ENCODE data around the gene CIROP.

Gene CIROP, protein sequence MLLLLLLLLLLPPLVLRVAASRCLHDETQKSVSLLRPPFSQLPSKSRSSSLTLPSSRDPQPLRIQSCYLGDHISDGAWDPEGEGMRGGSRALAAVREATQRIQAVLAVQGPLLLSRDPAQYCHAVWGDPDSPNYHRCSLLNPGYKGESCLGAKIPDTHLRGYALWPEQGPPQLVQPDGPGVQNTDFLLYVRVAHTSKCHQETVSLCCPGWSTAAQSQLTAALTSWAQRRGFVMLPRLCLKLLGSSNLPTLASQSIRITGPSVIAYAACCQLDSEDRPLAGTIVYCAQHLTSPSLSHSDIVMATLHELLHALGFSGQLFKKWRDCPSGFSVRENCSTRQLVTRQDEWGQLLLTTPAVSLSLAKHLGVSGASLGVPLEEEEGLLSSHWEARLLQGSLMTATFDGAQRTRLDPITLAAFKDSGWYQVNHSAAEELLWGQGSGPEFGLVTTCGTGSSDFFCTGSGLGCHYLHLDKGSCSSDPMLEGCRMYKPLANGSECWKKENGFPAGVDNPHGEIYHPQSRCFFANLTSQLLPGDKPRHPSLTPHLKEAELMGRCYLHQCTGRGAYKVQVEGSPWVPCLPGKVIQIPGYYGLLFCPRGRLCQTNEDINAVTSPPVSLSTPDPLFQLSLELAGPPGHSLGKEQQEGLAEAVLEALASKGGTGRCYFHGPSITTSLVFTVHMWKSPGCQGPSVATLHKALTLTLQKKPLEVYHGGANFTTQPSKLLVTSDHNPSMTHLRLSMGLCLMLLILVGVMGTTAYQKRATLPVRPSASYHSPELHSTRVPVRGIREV

DNA sequence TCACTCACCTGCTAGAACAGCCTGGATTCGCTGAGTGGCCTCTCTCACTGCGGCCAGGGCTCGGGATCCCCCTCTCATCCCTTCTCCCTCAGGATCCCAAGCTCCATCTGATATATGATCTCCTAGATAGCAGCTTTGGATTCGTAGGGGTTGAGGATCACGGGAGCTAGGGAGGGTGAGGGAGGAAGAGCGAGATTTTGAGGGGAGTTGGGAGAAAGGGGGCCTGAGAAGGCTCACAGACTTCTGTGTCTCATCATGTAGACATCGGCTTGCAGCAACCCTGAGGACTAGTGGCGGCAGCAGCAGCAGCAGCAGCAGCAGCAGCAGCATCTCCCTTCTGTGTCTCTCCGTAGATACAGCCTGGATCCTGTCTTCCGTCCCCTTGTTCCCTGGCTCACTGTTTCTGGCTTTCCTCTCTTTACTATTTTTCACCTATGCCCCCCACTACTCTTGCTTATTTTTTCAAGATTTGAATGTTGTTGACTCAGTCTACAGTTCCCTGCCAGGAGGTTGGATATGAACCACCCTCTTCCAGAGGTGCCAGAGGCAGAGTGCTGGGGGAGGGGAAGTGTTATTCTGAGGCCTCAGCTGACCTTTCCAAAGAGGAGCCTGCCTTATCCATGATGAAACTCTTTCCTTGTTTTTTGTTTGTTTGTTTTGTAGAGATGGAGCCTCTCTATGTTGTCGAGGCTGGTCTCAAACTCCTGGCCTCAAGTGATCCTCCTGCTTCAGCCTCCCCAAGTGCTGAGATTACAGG lies at the start of gene CIROP:
Gene CIROP, minus strand, starts transcription at position 399 of the 757 bp plus-strand sequence. Its CDS starts 69 bp downstream, at position 330.
- H3K4me3 ChIP-seq (ENCODE audit: low read depth, low read length) = no peak within 1 kb of the TSS
- DNase-seq (ENCODE audit: low read depth) = no peak
- in situ Hi-C loops (cut with HindIII; ENCODE audit: low sequenced_read_pairs) = no loop called here
- TF ChIP-seq, protein P1, sequence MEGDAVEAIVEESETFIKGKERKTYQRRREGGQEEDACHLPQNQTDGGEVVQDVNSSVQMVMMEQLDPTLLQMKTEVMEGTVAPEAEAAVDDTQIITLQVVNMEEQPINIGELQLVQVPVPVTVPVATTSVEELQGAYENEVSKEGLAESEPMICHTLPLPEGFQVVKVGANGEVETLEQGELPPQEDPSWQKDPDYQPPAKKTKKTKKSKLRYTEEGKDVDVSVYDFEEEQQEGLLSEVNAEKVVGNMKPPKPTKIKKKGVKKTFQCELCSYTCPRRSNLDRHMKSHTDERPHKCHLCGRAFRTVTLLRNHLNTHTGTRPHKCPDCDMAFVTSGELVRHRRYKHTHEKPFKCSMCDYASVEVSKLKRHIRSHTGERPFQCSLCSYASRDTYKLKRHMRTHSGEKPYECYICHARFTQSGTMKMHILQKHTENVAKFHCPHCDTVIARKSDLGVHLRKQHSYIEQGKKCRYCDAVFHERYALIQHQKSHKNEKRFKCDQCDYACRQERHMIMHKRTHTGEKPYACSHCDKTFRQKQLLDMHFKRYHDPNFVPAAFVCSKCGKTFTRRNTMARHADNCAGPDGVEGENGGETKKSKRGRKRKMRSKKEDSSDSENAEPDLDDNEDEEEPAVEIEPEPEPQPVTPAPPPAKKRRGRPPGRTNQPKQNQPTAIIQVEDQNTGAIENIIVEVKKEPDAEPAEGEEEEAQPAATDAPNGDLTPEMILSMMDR (IDR thresholded peaks at IDR 0.05; ENCODE audit: low read depth, low read length, missing control alignments) = no peak

DNA sequence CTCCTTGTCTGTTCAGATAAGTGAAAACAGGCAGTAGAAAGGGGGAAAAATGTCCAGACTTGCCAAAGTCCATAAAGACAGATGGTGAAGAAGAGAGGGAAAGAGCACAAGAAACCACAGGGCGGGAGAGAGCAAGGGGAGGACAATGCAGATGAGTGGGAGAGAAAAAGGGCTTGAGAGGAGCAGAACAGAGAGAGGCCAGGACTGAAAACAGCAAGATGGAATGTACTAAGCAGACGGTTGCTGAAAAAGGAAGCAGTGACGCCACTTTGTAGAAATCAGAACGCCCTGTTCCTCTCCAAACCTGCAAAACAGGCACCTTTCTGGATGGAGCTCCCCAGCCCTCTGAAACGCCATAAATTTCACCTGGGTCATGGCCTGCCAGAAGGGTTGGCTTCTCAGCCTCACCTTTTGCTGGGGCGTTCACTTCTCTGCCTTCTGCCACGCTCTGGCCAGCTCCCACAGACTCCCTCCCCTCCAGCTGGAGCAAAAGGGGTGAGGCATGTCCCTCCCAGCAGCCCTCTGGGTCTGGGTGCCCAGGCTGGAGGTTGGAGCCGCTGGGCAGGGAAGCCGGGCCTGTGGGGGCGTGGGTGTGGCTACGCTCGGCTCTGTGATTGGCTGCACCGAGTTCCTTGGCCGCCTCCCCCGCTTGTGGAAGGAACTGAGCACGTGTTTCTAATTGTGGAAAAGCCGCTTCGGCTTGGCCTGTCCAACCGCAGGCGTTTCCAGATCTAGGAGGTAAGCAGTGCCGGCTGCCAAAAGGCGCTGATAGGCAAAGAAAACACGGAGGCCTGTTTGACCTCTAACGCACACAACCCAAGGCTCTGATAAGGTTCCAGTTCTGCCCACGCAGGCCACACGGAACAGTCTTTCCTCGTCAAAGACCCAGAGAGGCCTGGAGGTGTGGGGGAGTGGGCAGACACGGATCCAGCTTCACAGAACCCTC lies 49.3 kb upstream of the CIROP start:
- no peak for DNase-seq (ENCODE audit: low read depth)
- TF ChIP-seq, protein P1 (IDR thresholded peaks at IDR 0.05; ENCODE audit: low read depth, low read length, missing control alignments) = no peak
- in situ Hi-C loops (cut with HindIII; ENCODE audit: low sequenced_read_pairs) = no loop called here
- H3K4me3 ChIP-seq (ENCODE audit: low read depth, low read length) = no peak overlapping the region

DNA sequence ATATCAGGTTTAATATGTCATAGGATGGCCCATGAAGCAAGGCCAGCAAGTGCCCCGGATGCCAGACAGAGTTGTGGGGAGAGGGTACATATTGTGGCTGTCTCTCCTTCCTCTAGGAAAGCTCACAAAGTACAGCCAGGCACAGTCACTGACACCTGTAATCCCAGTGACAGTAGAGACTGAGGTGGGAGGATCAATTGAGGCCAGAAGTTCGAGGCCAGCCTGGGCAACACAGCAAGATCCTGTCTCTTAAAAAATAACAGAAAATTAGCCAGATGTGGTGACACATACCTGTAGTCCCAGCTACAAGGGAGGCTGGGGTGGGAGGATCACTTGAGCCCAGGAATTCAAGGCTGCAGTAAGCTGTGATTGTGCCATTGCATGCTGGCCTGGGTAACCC lies 46.6 kb upstream of the CIROP start:
- in situ Hi-C loops (cut with HindIII; ENCODE audit: low sequenced_read_pairs) = no loop called here
- DNase-seq (ENCODE audit: low read depth) = no peak
- H3K4me3 ChIP-seq (ENCODE audit: low read depth, low read length) = no peak overlapping the region
- TF ChIP-seq, protein P1 (IDR thresholded peaks at IDR 0.05; ENCODE audit: low read depth, low read length, missing control alignments) = no peak

DNA sequence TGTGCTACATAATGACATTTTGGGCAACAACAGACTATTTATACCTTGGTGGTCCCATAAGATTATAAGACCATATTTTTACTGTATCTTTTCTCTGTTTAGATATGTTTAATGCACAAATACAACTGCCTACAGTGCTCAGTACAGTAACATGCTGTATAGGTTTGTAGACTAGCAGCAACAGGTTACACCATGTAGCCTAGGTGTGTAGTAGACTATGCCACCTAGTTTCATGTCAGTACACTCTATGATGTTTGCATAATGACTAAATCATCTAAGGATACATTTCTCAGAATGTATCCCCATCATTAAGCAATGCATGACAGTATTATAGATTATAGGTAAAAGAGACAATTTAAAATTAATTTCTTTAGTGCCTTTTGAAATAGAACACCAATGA lies 45.0 kb upstream of the CIROP start:
- in situ Hi-C loops (cut with HindIII; ENCODE audit: low sequenced_read_pairs) = no loop called here
- no peak for DNase-seq (ENCODE audit: low read depth)
- TF ChIP-seq, protein P1 (IDR thresholded peaks at IDR 0.05; ENCODE audit: low read depth, low read length, missing control alignments) = no peak
- H3K4me3 ChIP-seq (ENCODE audit: low read depth, low read length) = no peak overlapping the region

DNA sequence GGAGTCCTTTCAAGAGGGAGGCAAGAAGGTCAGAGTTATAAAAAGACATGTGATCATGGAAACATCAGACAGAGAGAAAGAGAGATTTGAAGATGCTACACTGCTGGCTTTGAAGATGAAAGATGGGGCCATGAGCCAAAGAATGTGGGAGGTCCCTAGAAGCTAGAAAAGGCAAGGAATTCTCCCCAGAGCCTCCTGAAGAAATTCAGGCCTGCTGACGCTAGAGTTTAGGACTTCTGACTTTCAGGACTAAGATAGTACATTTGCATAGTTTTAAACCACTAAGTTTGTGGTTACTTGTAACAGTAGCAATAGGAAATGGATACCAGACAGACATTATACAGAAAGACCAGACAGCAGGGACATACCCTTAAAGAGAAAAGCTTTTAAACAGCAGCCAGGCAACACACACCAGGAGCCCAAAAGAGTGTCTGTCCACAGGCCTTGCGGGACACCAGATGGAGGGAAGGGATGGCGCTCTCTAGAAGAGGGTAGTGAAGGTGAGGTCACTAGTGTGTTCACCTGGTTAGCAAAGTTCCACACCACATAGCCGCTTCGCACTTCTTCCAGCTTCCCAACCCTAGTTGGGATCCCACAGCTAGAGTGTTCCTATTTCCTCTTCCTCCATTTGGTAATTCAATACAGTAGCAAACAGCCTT lies 43.9 kb upstream of the CIROP start:
- in situ Hi-C loops (cut with HindIII; ENCODE audit: low sequenced_read_pairs) = no loop called here
- TF ChIP-seq, protein P1 (IDR thresholded peaks at IDR 0.05; ENCODE audit: low read depth, low read length, missing control alignments) = no peak
- no peak for DNase-seq (ENCODE audit: low read depth)
- H3K4me3 ChIP-seq (ENCODE audit: low read depth, low read length) = no peak overlapping the region
